Naive thymus-derived CD4-positive, alpha-beta T cell (primary cell): Measurements from ENCODE around the gene LATS1. TPM values are rescaled to one million over a fixed set of nuclear protein-coding genes. Genes with fewer than 3 reads are reported as not detected.
"Not testable (repeated sequence)": the region's sequence is repeated elsewhere in the genome, so short reads cannot be mapped to it uniquely, and the experiment has no call there.

Source experiments
- ATAC-seq: fragments of 150-1000 bp; cut with Tn5 transposase; 2 replicates; pipeline ENCODE4 v1.10.0; 2021; ENCODE audit warnings: mild to moderate bottlenecking, moderate library complexity
- CTCF ChIA-PET: fragments of 350-600 bp; sonication (Branson Sonifier 250); formaldehyde crosslinking; loops from one replicate; lab custom pipeline; 2021; ENCODE audit warnings: antibody characterized with exemption; lab: Charles Lee
- POLR2A ChIA-PET: fragments of 350-600 bp; sonication (Branson Sonifier 250); formaldehyde crosslinking; loops from one replicate; lab custom pipeline; 2021; ENCODE audit warnings: antibody characterized with exemption, inconsistent platforms; lab: Charles Lee
- DNase-seq, 9 donors: peaks; one replicate each; pipeline versions ENCODE4 v3.0.0 to v3.0.0-alpha.2; 2020 to 2022; ENCODE audit warnings: mixed read lengths in 1 of 9
- H3K27ac ChIP-seq: one replicate; pipeline ENCODE4 v1.7.0; 2013; ENCODE audit warnings: mild to moderate bottlenecking, low read depth, low read length, moderate library complexity
- H3K27me3 ChIP-seq, 2 donors: one replicate each; pipeline ENCODE4 v1.7.0; 2013; ENCODE audit warnings: low read length in 2 of 2, mild to moderate bottlenecking in 2 of 2, moderate library complexity in 2 of 2; ENCODE audit not compliant: control insufficient read depth in 2 of 2, insufficient read depth in 2 of 2
- H3K36me3 ChIP-seq, 3 experiments: 1 replicate in 2 of 3; 2 replicates in 1 of 3; pipeline ENCODE4 v1.7.0; 2013; ENCODE audit warnings: low read length in 3 of 3, mild to moderate bottlenecking in 3 of 3, moderate library complexity in 1 of 3; ENCODE audit not compliant: insufficient read depth in 3 of 3, control insufficient read depth in 2 of 3
- H3K4me1 ChIP-seq, 2 donors: one replicate each; pipeline ENCODE4 v1.7.0; 2013; ENCODE audit warnings: low read length in 2 of 2, mild to moderate bottlenecking in 2 of 2, moderate library complexity in 1 of 2; ENCODE audit not compliant: control insufficient read depth in 2 of 2, insufficient read depth in 2 of 2
- H3K4me3 ChIP-seq: 2 replicates; pipeline ENCODE4 v1.7.0; 2013; ENCODE audit warnings: mild to moderate bottlenecking, low read length
- H3K9me3 ChIP-seq, 3 experiments: 1 replicate in 2 of 3; 2 replicates in 1 of 3; pipeline ENCODE4 v1.7.0; 2013; ENCODE audit warnings: low read length in 3 of 3; ENCODE audit not compliant: control insufficient read depth in 2 of 3
- H3K27ac Mint-ChIP-seq, 9 donors: one replicate each; pipeline ENCODE4 v1.8.0; 2020 to 2022; ENCODE audit warnings: mixed read lengths in 9 of 9, mild to moderate bottlenecking in 8 of 9, moderate library complexity in 5 of 9, inconsistent platforms in 2 of 9
- H3K27me3 Mint-ChIP-seq, 5 donors: one replicate each; pipeline ENCODE4 v1.8.0; 2021 to 2022; ENCODE audit warnings: mixed read lengths in 5 of 5, mild to moderate bottlenecking in 1 of 5
- H3K36me3 Mint-ChIP-seq, 5 donors: one replicate each; pipeline ENCODE4 v1.8.0; 2020 to 2022; ENCODE audit warnings: mixed read lengths in 5 of 5, mild to moderate bottlenecking in 3 of 5, inconsistent platforms in 1 of 5
- H3K4me1 Mint-ChIP-seq, 7 donors: one replicate each; pipeline ENCODE4 v1.8.0; 2020 to 2022; ENCODE audit warnings: mixed read lengths in 7 of 7, mild to moderate bottlenecking in 3 of 7, inconsistent platforms in 1 of 7
- H3K4me3 Mint-ChIP-seq, 10 donors: one replicate each; pipeline ENCODE4 v1.8.0; 2020 to 2022; ENCODE audit warnings: mild to moderate bottlenecking in 10 of 10, mixed read lengths in 10 of 10, moderate library complexity in 6 of 10, inconsistent platforms in 2 of 10
- H3K9me3 Mint-ChIP-seq, 11 donors: one replicate each; pipeline ENCODE4 v1.8.0; 2020 to 2022; ENCODE audit warnings: mixed read lengths in 11 of 11, mild to moderate bottlenecking in 4 of 11, inconsistent platforms in 1 of 11, moderate library complexity in 1 of 11
- intact Hi-C, 2 donors: fragments of 100-400 bp; cut with micrococcal nuclease; formaldehyde crosslinking; loops; one replicate each; pipeline ENCODE4 v1.15.1; 2023
- polyA plus RNA-seq, 2 donors: library from polyadenylated mRNA; unstranded; fragments of 300-500 nt; fragmentation: Illumina TruSeq; gene quantifications; one replicate each; pipeline ENCODE4 v1.2.3, GENCODE V29; 2021
- total RNA-seq, 6 experiments: library from RNA in 5 of 6; stranded (reverse) in 5 of 6; gene quantifications; 1 replicate in 5 of 6; 2 replicates in 1 of 6; pipeline ENCODE4 v1.2.3 and lab custom pipeline; 2021 to 2026

The LATS1 gene
- total and polyA plus RNA-seq, 7 experiments from 2014 or later, result 14.2 to 49.5 (median 34.0) TPM

DNA sequence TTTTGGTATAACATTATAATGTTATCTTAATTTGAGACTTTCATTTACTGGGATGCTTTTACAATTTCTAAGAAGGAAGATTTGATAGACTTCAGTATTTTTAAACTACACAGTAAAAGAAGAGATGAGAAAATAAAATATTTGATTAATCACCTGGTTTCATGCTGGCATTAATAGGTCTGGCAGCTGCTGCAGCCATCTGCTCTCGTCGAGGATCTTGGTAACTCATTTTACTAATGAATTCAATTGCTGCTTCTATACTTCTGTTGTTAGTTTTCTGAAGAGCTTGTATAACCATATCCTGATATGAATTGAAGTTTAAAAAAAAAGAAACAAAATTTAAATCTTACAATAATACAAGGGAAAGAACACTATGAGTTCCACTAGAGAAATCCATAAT lies 23.0 kb downstream of the LATS1 start:
- Histone ChIP-seq H3K4me3 (no peak overlapping the region), H3K4me1 (no peaks in the 10 kb centered on the region), H3K27me3 (no peaks in the 10 kb centered on the region), H3K27ac (no peak overlapping the region), H3K9me3 (no peaks in the 10 kb centered on the region), H3K36me3 (peaks cover 8 to 41% (median 8%) of the 10 kb centered on the region in 3 experiments)
- ChIA-PET POLR2A (interaction anchor here (1.3 kb wide), 1 partner anchor 22 kb away, joined by 3 read pairs; no protein-coding TSS in a partner anchor), CTCF (no interaction called here)
- no peak for DNase-seq
- intact Hi-C loops, result no loop called here
- Mint-ChIP-seq H3K9me3 (no peaks in the 10 kb centered on the region), H3K4me1 (peaks cover 4 to 41% (median 28%) of the 10 kb centered on the region in 7 donors), H3K36me3 (peaks cover 7 to 14% (median 11%) of the 10 kb centered on the region in 5 donors), H3K27me3 (no peaks in the 10 kb centered on the region), H3K27ac (peak overlapping the region in 1 of 9 donors; percentile 21), H3K4me3 (no peak overlapping the region)
- ATAC-seq, result no peak

DNA sequence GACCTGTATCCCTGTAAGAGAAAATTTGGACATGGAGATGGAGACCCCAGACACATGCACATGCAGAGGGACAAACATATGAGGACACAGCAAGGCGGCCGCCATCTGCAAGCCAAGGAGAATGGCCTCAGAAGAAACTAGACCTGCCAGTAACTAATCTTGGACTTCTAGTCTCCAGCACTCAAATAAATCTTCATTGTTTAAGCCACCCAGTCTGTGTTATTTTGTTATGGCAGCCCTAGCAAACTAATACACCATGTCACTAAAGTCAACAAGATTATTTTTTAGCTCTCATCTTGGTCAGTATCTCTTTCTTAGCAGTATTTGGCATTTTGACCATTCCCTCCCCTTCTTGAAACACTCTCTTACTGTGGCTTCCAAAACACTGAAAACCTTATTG lies 26.7 kb downstream of the LATS1 start:
- Mint-ChIP-seq H3K36me3 (peaks cover 11 to 34% (median 18%) of the 10 kb centered on the region in 5 donors), H3K27me3 (no peaks in the 10 kb centered on the region), H3K4me1 (peaks cover 15 to 32% (median 27%) of the 10 kb centered on the region in 7 donors), H3K9me3 (no peaks in the 10 kb centered on the region), H3K4me3 (no peak overlapping the region), H3K27ac (peak overlapping the region in 2 of 9 donors; percentile 12 to 72)
- DNase-seq (no peak), ATAC-seq (no peak)
- Histone ChIP-seq H3K27me3 (no peaks in the 10 kb centered on the region), H3K9me3 (no peaks in the 10 kb centered on the region), H3K4me1 (no peaks in the 10 kb centered on the region), H3K27ac (no peak overlapping the region), H3K4me3 (no peak overlapping the region), H3K36me3 (peaks cover 8 to 43% (median 8%) of the 10 kb centered on the region in 3 experiments)
- intact Hi-C loops, result no loop called here
- ChIA-PET POLR2A (no interaction called here), CTCF (no interaction called here)

GRCh38 chr6:149686230-149686629 lies 31.7 kb downstream of the LATS1 start:
- Mint-ChIP-seq H3K9me3 (no peaks in the 10 kb centered on the region), H3K36me3 (peaks cover 11 to 40% (median 23%) of the 10 kb centered on the region in 5 donors), H3K27ac (peak overlapping the region; percentile 8 to 75 (median 68)), H3K4me1 (peaks cover 11 to 33% (median 27%) of the 10 kb centered on the region in 7 donors), H3K27me3 (no peaks in the 10 kb centered on the region), H3K4me3 (no peak overlapping the region)
- Histone ChIP-seq H3K4me1 (no peaks in the 10 kb centered on the region), H3K27me3 (no peaks in the 10 kb centered on the region), H3K9me3 (no peaks in the 10 kb centered on the region), H3K36me3 (peaks cover 4 to 33% (median 4%) of the 10 kb centered on the region in 3 experiments), H3K27ac (no peak overlapping the region), H3K4me3 (no peak overlapping the region)
- ATAC-seq (no peak), DNase-seq (no peak)
- intact Hi-C loops, result no loop called here
- POLR2A ChIA-PET, result no interaction called here
- CTCF ChIA-PET, result no interaction called here

DNA sequence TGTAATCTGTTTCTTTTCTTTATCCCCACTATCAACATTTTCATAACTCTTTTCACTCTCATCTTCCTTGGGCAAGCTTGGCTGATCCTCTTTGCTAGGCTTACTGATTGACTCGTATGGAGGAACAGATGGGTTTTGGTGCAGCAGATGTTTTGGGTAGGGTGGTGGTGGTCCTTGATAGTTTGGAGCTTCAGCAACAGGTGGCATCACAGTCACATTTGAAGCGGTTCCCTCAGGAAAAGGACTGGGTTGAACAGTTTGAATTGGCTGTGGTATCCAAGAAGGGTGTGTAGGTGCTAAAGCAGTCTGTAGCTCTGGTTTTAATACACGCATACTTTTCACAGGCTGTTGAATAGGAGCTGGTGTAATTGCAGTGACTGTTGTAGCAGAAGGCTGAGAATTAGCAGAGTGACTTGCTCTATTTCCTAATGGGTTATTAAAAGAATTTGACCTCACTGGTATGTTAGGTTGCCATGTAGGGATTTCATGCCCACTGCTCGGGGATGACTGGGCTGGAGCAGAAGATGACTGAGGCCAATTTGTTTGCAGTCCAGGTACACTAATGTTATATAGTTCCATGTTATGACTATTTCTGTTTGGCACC lies 34.5 kb downstream of the LATS1 start:
- no peaks in the 10 kb centered on the region for H3K9me3 ChIP-seq
- H3K9me3 Mint-ChIP-seq, result no peaks in the 10 kb centered on the region
- no peaks in the 10 kb centered on the region for H3K27me3 ChIP-seq
- H3K36me3 Mint-ChIP-seq, result peaks cover 8 to 36% (median 23%) of the 10 kb centered on the region in 5 donors
- no peaks in the 10 kb centered on the region for H3K27me3 Mint-ChIP-seq
- H3K4me1 Mint-ChIP-seq, result peaks cover 13 to 32% (median 23%) of the 10 kb centered on the region in 7 donors
- ATAC-seq (no peak), DNase-seq (no peak)
- H3K4me3 ChIP-seq, result no peak overlapping the region
- H3K4me1 ChIP-seq, result no peaks in the 10 kb centered on the region
- ChIA-PET CTCF (no interaction called here), POLR2A (no interaction called here)
- peak overlapping the region in 2 of 9 donors; percentile 12 to 72 for H3K27ac Mint-ChIP-seq
- no peak overlapping the region for H3K4me3 Mint-ChIP-seq
- H3K27ac ChIP-seq, result no peak overlapping the region
- H3K36me3 ChIP-seq, result peaks cover 0 to 33% (median 7%) of the 10 kb centered on the region in 3 experiments
- intact Hi-C loops, result no loop called here

DNA sequence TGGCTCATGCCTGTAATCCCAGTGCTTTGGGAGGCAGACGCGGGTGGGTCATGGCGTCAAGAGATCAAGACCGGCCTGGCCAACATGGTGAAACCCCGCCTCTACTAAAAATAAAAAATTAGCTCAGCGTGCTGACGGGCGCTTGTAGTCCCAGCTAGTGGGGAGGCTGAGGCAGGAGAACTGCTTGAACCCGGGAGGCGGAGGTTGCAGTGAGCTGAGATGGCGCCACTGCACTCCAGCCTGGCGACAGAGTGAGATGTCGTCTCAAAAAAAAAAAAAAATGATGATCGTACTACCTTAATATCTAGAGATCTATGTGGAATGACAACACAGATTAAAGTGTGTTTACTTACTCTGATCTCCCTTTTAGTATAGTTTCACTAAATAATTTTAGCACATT lies 36.1 kb downstream of the LATS1 start:
- H3K4me3 ChIP-seq, DNase-seq, H3K27ac Mint-ChIP-seq, intact Hi-C loops, H3K4me1 ChIP-seq, H3K27me3 ChIP-seq, CTCF ChIA-PET, H3K9me3 Mint-ChIP-seq, H3K27ac ChIP-seq, H3K27me3 Mint-ChIP-seq, H3K9me3 ChIP-seq, H3K4me3 Mint-ChIP-seq, ATAC-seq: not testable (repeated sequence)
- peaks cover 8 to 32% (median 21%) of the 10 kb centered on the region in 7 donors for H3K4me1 Mint-ChIP-seq
- POLR2A ChIA-PET, result interaction anchor here (1.2 kb wide), 1 partner anchor 36 kb away, joined by 3 read pairs; no protein-coding TSS in a partner anchor
- H3K36me3 Mint-ChIP-seq, result peaks cover 8 to 40% (median 30%) of the 10 kb centered on the region in 5 donors
- H3K36me3 ChIP-seq, result peaks cover 0 to 34% (median 7%) of the 10 kb centered on the region in 3 experiments

DNA sequence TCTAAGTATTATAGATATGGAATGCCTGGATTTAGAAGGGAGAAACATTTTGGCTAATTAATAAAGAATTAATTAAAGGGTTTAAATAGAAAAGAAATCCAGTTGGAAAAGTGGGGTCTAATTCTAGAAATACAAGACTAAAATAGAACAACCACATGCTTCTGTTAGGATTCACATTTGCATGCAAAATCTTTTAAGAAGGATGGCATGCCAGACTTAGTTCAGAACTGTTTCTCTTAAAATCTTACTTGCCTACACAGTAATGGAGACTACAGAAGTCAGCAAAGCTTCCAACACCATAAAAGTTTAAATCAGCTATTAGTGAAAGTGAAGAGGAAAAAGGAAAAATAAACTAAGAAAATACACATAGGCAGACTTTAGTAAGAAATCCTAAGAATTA lies 36.7 kb downstream of the LATS1 start:
- Histone ChIP-seq H3K4me1 (no peaks in the 10 kb centered on the region), H3K27ac (no peak overlapping the region), H3K4me3 (no peak overlapping the region), H3K36me3 (peaks cover 0 to 40% (median 7%) of the 10 kb centered on the region in 3 experiments), H3K9me3 (no peaks in the 10 kb centered on the region), H3K27me3 (no peaks in the 10 kb centered on the region)
- DNase-seq, result no peak
- CTCF ChIA-PET, result no interaction called here
- no peak for ATAC-seq
- Mint-ChIP-seq H3K27me3 (no peaks in the 10 kb centered on the region), H3K4me3 (no peak overlapping the region), H3K9me3 (no peaks in the 10 kb centered on the region), H3K27ac (peak overlapping the region in 4 of 9 donors; percentile 10 to 67 (median 32)), H3K36me3 (peaks cover 8 to 38% (median 26%) of the 10 kb centered on the region in 5 donors), H3K4me1 (peaks cover 4 to 26% (median 16%) of the 10 kb centered on the region in 7 donors)
- intact Hi-C loops, result no loop called here
- POLR2A ChIA-PET, result no interaction called here
